Transverse colon (tissue), 4 donors: Measurements from ENCODE around the gene NNMT. TPM values are rescaled to one million over a fixed set of nuclear protein-coding genes. Genes with fewer than 3 reads are reported as not detected.
"Not testable (repeated sequence)": the region's sequence is repeated elsewhere in the genome, so short reads cannot be mapped to it uniquely, and the experiment has no call there.

Source experiments
- DNase-seq: peaks from one replicate; pipeline ENCODE4 v3.0.0-alpha.2; 2019
- H3K27ac ChIP-seq, 4 donors: fragments of 200-600 bp; sonication (generic); 2 replicates each; pipeline ENCODE4 v1.5.1; 2016 to 2018; ENCODE audit warnings: inconsistent platforms in 4 of 4
- H3K27me3 ChIP-seq: fragments of 200-600 bp; sonication (generic); 2 replicates; pipeline ENCODE4 v1.5.1; 2017; ENCODE audit warnings: inconsistent platforms
- H3K36me3 ChIP-seq, 4 donors: fragments of 200-600 bp; sonication (generic); 2 replicates each; pipeline ENCODE4 v1.5.1; 2017 to 2019; ENCODE audit warnings: inconsistent platforms in 4 of 4
- H3K4me1 ChIP-seq, 4 donors: fragments of 200-600 bp; sonication (generic); 2 replicates each; pipeline ENCODE4 v1.5.1; 2017 to 2020; ENCODE audit warnings: inconsistent platforms in 4 of 4
- H3K4me3 ChIP-seq, 4 donors: fragments of 200-600 bp; sonication (generic); 1 replicate in 1 of 4; 2 replicates in 3 of 4; pipeline versions ENCODE4 v1.5.1 to v1.6.1; 2017 to 2019; ENCODE audit warnings: inconsistent platforms in 4 of 4
- H3K9me3 ChIP-seq, 2 donors: fragments of 200-600 bp; sonication (generic); 2 replicates each; pipeline ENCODE4 v1.5.1; 2017 to 2019; ENCODE audit warnings: inconsistent platforms in 2 of 2
- CTCF ChIP-seq, 5 experiments: fragments of 200-600 bp in 3 of 5; fragments of 450-650 bp in 2 of 5; sonication (generic) in 3 of 5; IDR thresholded peaks; 1 replicate in 2 of 5; 2 replicates in 3 of 5; pipeline ENCODE4 v1.5.1; 2016 to 2017; ENCODE audit warnings: antibody characterized with exemption in 5 of 5, inconsistent platforms in 3 of 5, mild to moderate bottlenecking in 2 of 5, moderate library complexity in 1 of 5
- EP300 ChIP-seq: sonication (generic); formaldehyde crosslinking; IDR thresholded peaks from one replicate; pipeline ENCODE4 v1.6.1; 2017; ENCODE audit warnings: antibody characterized with exemption, low read depth
- POLR2A ChIP-seq: fragments of 450-650 bp; IDR thresholded peaks from one replicate; pipeline ENCODE4 v1.6.1; 2016; ENCODE audit warnings: antibody characterized with exemption, mild to moderate bottlenecking, moderate library complexity
- POLR2AphosphoS5 ChIP-seq, 3 donors: sonication (generic); formaldehyde crosslinking; IDR thresholded peaks; one replicate each; pipeline ENCODE4 v1.6.1; 2016; ENCODE audit warnings: antibody characterized with exemption in 3 of 3
- WGBS, 2 donors: methylation state at CpG; one replicate each; pipeline ENCODE4 v1.1.5; 2018; ENCODE audit warnings: low coverage in 1 of 2; 5-methylcytosine and 5-hydroxymethylcytosine counted together
- in situ Hi-C, 4 donors: fragments of 200-750 bp; cut with MboI; loops; one replicate each; pipeline versions ENCODE4 v1.15.0 to v1.15.1; 2017; ENCODE audit warnings: low sequenced_read_pairs in 3 of 4, low pct_ligation_motif_present in 1 of 4, low pct_unique_long_range_greater_than_20kb in 1 of 4
- intact Hi-C: fragments of 100-400 bp; cut with DNase I; formaldehyde crosslinking; loops from one replicate; pipeline ENCODE4 v1.15.1; 2023; ENCODE audit warnings: low total_unique reads
- total RNA-seq, 4 donors: library from RNA; depleted of rRNA; stranded (reverse); fragments of >200 nt; gene quantifications; one replicate each; pipeline ENCODE4 v1.1.0, GENCODE V29; 2016

The NNMT gene
- total RNA-seq, 4 donors from 2014 or later = 37.8 to 385 (median 179) TPM

- H3K27me3 ChIP-seq = no peaks in the 10 kb centered on the region
- H3K27ac ChIP-seq = no peak overlapping the region
- in situ Hi-C loops = loop anchor here in 2 of 4 donors (25.0 kb wide), 2 partner anchors 261 to 436 kb away; partner anchors contain the start of gene NXPE4 (in 2 of the 2)
- TF ChIP-seq POLR2A (no peak), CTCF (IDR thresholded peaks at IDR 0.05) (no peak), POLR2AphosphoS5 (IDR thresholded peaks at IDR 0.05) (no peak), EP300 (no peak)
- intact Hi-C loops = no loop called here
- H3K4me1 ChIP-seq = no peaks in the 10 kb centered on the region
- DNase-seq = no peak
- WGBS, 2 donors = 82 to 85% methylated on average over 2 of the region's 2 CpGs
- no peaks in the 10 kb centered on the region for H3K36me3 ChIP-seq
- peaks cover 0 to 10% of the 10 kb centered on the region in 2 donors for H3K9me3 ChIP-seq
- H3K4me3 ChIP-seq = no peak overlapping the region
Observed at GRCh38 chr11:114326776-114327175, 30.6 kb downstream of the NNMT start.

GRCh38 chr11:114330373-114330772 lies 34.2 kb downstream of the NNMT start:
- no peaks in the 10 kb centered on the region for H3K4me1 ChIP-seq
- no peak for TF ChIP-seq POLR2AphosphoS5 (IDR thresholded peaks at IDR 0.05)
- no peak for TF ChIP-seq POLR2A
- TF ChIP-seq CTCF (IDR thresholded peaks at IDR 0.05) = no peak
- no peak for TF ChIP-seq EP300
- intact Hi-C loops = no loop called here
- in situ Hi-C loops = loop anchor here in 2 of 4 donors (25.0 kb wide), 2 partner anchors 257 to 432 kb away; partner anchors contain the start of gene NXPE4 (in 2 of the 2)
- peaks cover 0 to 10% of the 10 kb centered on the region in 2 donors for H3K9me3 ChIP-seq
- 79% methylated on average over 1 of the region's 1 CpG for WGBS, 2 donors
- DNase-seq = no peak
- no peak overlapping the region for H3K4me3 ChIP-seq
- H3K27me3 ChIP-seq = no peaks in the 10 kb centered on the region
- H3K27ac ChIP-seq = no peak overlapping the region
- H3K36me3 ChIP-seq = no peaks in the 10 kb centered on the region

GRCh38 chr11:114340311-114341131 lies 44.3 kb downstream of the NNMT start:
- H3K36me3 ChIP-seq = no peaks in the 10 kb centered on the region
- H3K9me3 ChIP-seq = no peaks in the 10 kb centered on the region
- TF ChIP-seq CTCF (IDR thresholded peaks at IDR 0.05) = peak; percentile 76 to 82 (median 78)
- TF ChIP-seq EP300 = no peak
- DNase-seq = peak; percentile 37
- H3K27me3 ChIP-seq = no peaks in the 10 kb centered on the region
- H3K4me1 ChIP-seq = peaks cover 0 to 10% (median 8%) of the 10 kb centered on the region in 4 donors
- WGBS, 2 donors = 8 to 27% methylated on average over 9 to 18 of the region's 18 CpGs
- peak overlapping the region in 1 of 4 donors; percentile 23 for H3K4me3 ChIP-seq
- H3K27ac ChIP-seq = peak overlapping the region in 2 of 4 donors; percentile 4 to 30
- in situ Hi-C loops (loop anchor here (10.0 to 25.0 kb wide), 4 partner anchors 247 to 434 kb away; partner anchors contain the start of gene NXPE4 (in 2 of the 4)), intact Hi-C loops (loop anchor here (10.0 kb wide), 1 partner anchor 424 kb away; no protein-coding TSS in a partner anchor)

- intact Hi-C loops (loop anchor here (10.0 kb wide), 1 partner anchor 423 kb away; no protein-coding TSS in a partner anchor), in situ Hi-C loops (loop anchor here (10.0 to 25.0 kb wide), 4 partner anchors 246 to 433 kb away; partner anchors contain the start of gene NXPE4 (in 2 of the 4))
- DNase-seq, H3K36me3 ChIP-seq, H3K27me3 ChIP-seq, H3K9me3 ChIP-seq, H3K27ac ChIP-seq, H3K4me3 ChIP-seq: not testable (repeated sequence)
- peaks cover 0 to 10% (median 8%) of the 10 kb centered on the region in 4 donors for H3K4me1 ChIP-seq
- 80 to 87% methylated on average over 1 to 3 of the region's 3 CpGs for WGBS, 2 donors
Observed at GRCh38 chr11:114341667-114342066, 45.5 kb downstream of the NNMT start.
